ENCODE results near the gene RASA4B. TPM values are rescaled to one million over a fixed set of nuclear protein-coding genes. Genes with fewer than 3 reads are reported as not detected.
A peak's percentile ranks its signal among the peaks of the same experiment; 100 is the strongest.

The RASA4B gene
- total RNA-seq, 4 donors from 2014 or later: 10.5 to 56.1 (median 32.3) TPM

DNA sequence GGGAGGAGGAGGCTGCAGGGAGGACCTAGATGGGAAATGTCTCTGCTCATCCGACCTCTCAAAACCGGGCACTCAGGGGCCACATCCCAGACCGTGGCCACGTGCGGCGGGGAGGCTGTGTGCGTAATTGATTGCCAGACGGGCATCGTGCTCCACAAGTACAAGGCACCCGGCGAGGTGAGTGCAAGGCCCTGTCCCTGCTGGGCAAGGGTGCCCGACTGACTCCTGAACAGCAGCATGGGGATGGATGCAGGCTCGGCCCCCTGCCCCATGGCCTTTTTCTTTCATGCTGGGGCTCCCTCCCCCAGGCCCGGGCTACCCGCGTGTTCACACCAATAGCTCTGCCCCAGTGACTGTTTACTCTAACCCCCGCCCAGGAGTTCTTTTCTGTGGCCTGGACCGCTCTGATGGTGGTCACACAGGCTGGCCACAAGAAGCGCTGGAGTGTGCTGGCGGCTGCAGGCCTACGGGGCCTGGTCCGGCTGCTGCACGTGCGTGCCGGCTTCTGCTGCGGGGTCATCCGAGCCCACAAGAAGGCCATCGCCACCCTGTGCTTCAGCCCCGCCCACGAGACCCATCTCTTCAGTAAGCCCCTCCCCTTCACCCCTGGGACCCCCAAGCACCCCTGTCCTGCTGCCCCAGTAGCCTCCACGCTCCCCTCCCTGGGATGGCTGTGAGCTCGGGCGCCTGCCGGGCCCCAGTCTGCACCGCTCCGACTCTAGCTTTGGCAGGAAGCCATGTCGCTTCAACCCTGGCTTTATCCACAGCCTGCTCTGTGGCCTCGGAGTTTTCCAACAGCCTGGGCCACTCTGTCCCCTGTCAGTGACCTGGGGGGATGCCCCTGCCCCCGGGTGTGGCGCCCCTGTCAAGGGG, 48.9 kb downstream of the RASA4B start:
- no peaks in the 10 kb centered on the region for H3K9me3 ChIP-seq
- H3K27ac ChIP-seq: no peak overlapping the region
- DNase-seq (ENCODE audit: low spot score in 2 of 2): no peak
- H3K4me3 ChIP-seq: no peak overlapping the region
- H3K4me1 ChIP-seq: peaks cover 0 to 22% (median 13%) of the 10 kb centered on the region in 4 donors
- H3K36me3 ChIP-seq: peaks cover 0 to 64% (median 0%) of the 10 kb centered on the region in 3 donors
- TF ChIP-seq CTCF (IDR thresholded peaks at IDR 0.05) (no peak), EP300 (IDR thresholded peaks at IDR 0.05) (no peak), POLR2A (IDR thresholded peaks at IDR 0.05) (no peak)
- H3K27me3 ChIP-seq: no peaks in the 10 kb centered on the region
- WGBS, 2 donors: 85 to 88% methylated on average over 35 to 40 of the region's 40 CpGs

GRCh38 chr7:102467581-102468477, 49.7 kb downstream of the RASA4B start:
- H3K9me3 ChIP-seq: no peaks in the 10 kb centered on the region
- DNase-seq (ENCODE audit: low spot score in 2 of 2): no peak
- TF ChIP-seq EP300 (IDR thresholded peaks at IDR 0.05) (no peak), POLR2A (IDR thresholded peaks at IDR 0.05) (no peak), CTCF (IDR thresholded peaks at IDR 0.05) (no peak)
- H3K27ac ChIP-seq: no peak overlapping the region
- no peak overlapping the region for H3K4me3 ChIP-seq
- no peaks in the 10 kb centered on the region for H3K27me3 ChIP-seq
- H3K36me3 ChIP-seq: peaks cover 0 to 55% (median 0%) of the 10 kb centered on the region in 3 donors
- 88 to 90% methylated on average over 15 to 22 of the region's 24 CpGs for WGBS, 2 donors
- H3K4me1 ChIP-seq: peaks cover 0 to 30% (median 17%) of the 10 kb centered on the region in 4 donors

DNA sequence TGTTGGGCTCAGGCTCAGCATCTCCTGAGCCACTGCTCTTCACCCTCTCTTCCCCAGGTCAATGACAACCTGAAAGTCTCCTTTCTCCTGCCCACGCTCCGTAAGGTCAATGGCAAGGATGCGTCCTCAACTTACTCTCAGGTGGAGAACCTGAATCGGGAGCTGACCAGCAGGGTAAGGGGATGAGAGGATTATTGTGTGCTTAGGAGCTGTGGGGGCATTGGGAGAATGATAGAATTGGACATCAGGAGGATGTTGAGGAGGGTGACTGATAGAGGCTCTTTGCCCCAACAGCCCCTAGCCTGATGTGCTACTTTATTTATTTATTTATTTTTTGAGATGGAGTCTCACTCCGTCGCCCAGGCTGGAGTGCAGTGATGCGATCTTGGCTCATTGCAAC, 51.5 kb downstream of the RASA4B start:
- no peak for TF ChIP-seq EP300 (IDR thresholded peaks at IDR 0.05)
- no peak for TF ChIP-seq POLR2A (IDR thresholded peaks at IDR 0.05)
- no peak for TF ChIP-seq CTCF (IDR thresholded peaks at IDR 0.05)
- Histone ChIP-seq H3K9me3 (no peaks in the 10 kb centered on the region), H3K4me1 (peaks cover 0 to 41% (median 17%) of the 10 kb centered on the region in 4 donors), H3K4me3 (peak overlapping the region in 1 of 4 donors; percentile 65), H3K36me3 (peaks cover 0 to 37% (median 0%) of the 10 kb centered on the region in 3 donors), H3K27ac (no peak overlapping the region), H3K27me3 (no peaks in the 10 kb centered on the region)
- 93 to 97% methylated on average over 7 of the region's 7 CpGs for WGBS, 2 donors
- no peak for DNase-seq (ENCODE audit: low spot score in 2 of 2)

- peaks cover 0 to 34% (median 0%) of the 10 kb centered on the region in 3 donors for H3K36me3 ChIP-seq
- peak; percentile 82 to 86 for DNase-seq (ENCODE audit: low spot score in 2 of 2)
- no peaks in the 10 kb centered on the region for H3K9me3 ChIP-seq
- H3K27ac ChIP-seq: peak within 1 kb of the TSS in 3 of 4 donors; percentile 57 to 82 (median 74)
- TF ChIP-seq CTCF (IDR thresholded peaks at IDR 0.05) (peak in 3 of 5 experiments; percentile 13 to 53 (median 30)), POLR2A (IDR thresholded peaks at IDR 0.05) (peak in 1 of 2 donors; percentile 41), EP300 (IDR thresholded peaks at IDR 0.05) (peak in 1 of 2 donors; percentile 69)
- H3K27me3 ChIP-seq: no peaks in the 10 kb centered on the region
- WGBS, 2 donors: 0% methylated on average over 15 to 29 of the region's 81 CpGs
- peak within 1 kb of the TSS; percentile 52 to 92 (median 71) for H3K4me3 ChIP-seq
- H3K4me1 ChIP-seq: peaks cover 0 to 41% (median 17%) of the 10 kb centered on the region in 4 donors
Measured at GRCh38 chr7:102464577-102465280, 52.8 kb downstream of the RASA4B start, which contains the start of the genes ALKBH4 and LRWD1. ALKBH4 (minus strand) TSS chr7:102464863; CDS start chr7:102464836, 27 bp downstream. LRWD1 (plus strand) TSS chr7:102464984; CDS start chr7:102465081, 97 bp downstream.

All from tibial nerve (tissue), 4 donors.